Trophoblast cell (in vitro differentiated cells and primary cell): ENCODE measurements around the gene MIEF1.

Source experiments
- DNase-seq, 2 donors: peaks; one replicate each; pipeline ENCODE4 v3.0.0-alpha.2; 2016
- H2AFZ ChIP-seq: 2 replicates; pipeline ENCODE4 v1.6.1; 2013; ENCODE audit warnings: low read length, moderate library complexity, mild to moderate bottlenecking; ENCODE audit not compliant: insufficient read depth, poor library complexity
- H2AK5ac ChIP-seq: 2 replicates; pipeline ENCODE4 v1.6.1; 2013; ENCODE audit warnings: mild to moderate bottlenecking, low read length
- H2BK120ac ChIP-seq: 2 replicates; pipeline ENCODE4 v1.6.1; 2013; ENCODE audit warnings: low read length, mild to moderate bottlenecking, moderate library complexity; ENCODE audit not compliant: insufficient read depth, poor library complexity
- H2BK12ac ChIP-seq: 2 replicates; pipeline ENCODE4 v1.6.1; 2013; ENCODE audit warnings: mild to moderate bottlenecking, low read length, moderate library complexity
- H2BK5ac ChIP-seq: 2 replicates; pipeline ENCODE4 v1.6.1; 2013; ENCODE audit warnings: low read length, low read depth, moderate library complexity, mild to moderate bottlenecking; ENCODE audit not compliant: poor library complexity
- H3K14ac ChIP-seq: 2 replicates; pipeline ENCODE4 v1.6.1; 2013; ENCODE audit warnings: mild to moderate bottlenecking, low read length
- H3K18ac ChIP-seq: 2 replicates; pipeline ENCODE4 v1.6.1; 2013; ENCODE audit warnings: mild to moderate bottlenecking, low read length
- H3K23ac ChIP-seq: 2 replicates; pipeline ENCODE4 v1.6.1; 2013; ENCODE audit warnings: low read length
- H3K27ac ChIP-seq: 2 replicates; pipeline ENCODE4 v1.5.1; 2013; ENCODE audit warnings: low read depth, mild to moderate bottlenecking, inconsistent platforms, low read length, moderate library complexity
- H3K27me3 ChIP-seq: 2 replicates; pipeline ENCODE4 v1.6.1; 2013; ENCODE audit warnings: inconsistent platforms, mild to moderate bottlenecking, low read length, moderate library complexity; ENCODE audit not compliant: insufficient read depth
- H3K36me3 ChIP-seq, 2 experiments: 1 replicate in 1 of 2; 2 replicates in 1 of 2; pipeline ENCODE4 v1.6.1; 2013; ENCODE audit warnings: low read length in 2 of 2, mild to moderate bottlenecking in 2 of 2, moderate library complexity in 1 of 2; ENCODE audit not compliant: insufficient read depth in 2 of 2, control insufficient read depth in 1 of 2
- H3K4ac ChIP-seq: 2 replicates; pipeline ENCODE4 v1.6.1; 2013; ENCODE audit warnings: low read depth, mild to moderate bottlenecking, low read length, moderate library complexity
- H3K4me1 ChIP-seq, 2 experiments: 1 replicate in 1 of 2; 2 replicates in 1 of 2; pipeline ENCODE4 v1.6.1; 2013; ENCODE audit warnings: low read length in 2 of 2, mild to moderate bottlenecking in 2 of 2, moderate library complexity in 1 of 2; ENCODE audit not compliant: insufficient read depth in 2 of 2, control insufficient read depth in 1 of 2
- H3K4me2 ChIP-seq: 2 replicates; pipeline ENCODE4 v1.6.1; 2013; ENCODE audit warnings: inconsistent platforms, mild to moderate bottlenecking, low read length, moderate library complexity
- H3K4me3 ChIP-seq: 2 replicates; pipeline ENCODE4 v1.5.1; 2013; ENCODE audit warnings: mild to moderate bottlenecking, low read depth, low read length, inconsistent platforms
- H3K79me1 ChIP-seq: one replicate; pipeline ENCODE4 v1.6.1; 2013; ENCODE audit warnings: low read length
- H3K79me2 ChIP-seq: 2 replicates; pipeline ENCODE4 v1.6.1; 2013; ENCODE audit warnings: low read length, mild to moderate bottlenecking; ENCODE audit not compliant: control insufficient read depth, insufficient read depth, poor library complexity
- H3K9ac ChIP-seq: 2 replicates; pipeline ENCODE4 v1.6.1; 2013; ENCODE audit warnings: mild to moderate bottlenecking, low read length
- H3K9me3 ChIP-seq: 2 replicates; pipeline ENCODE4 v1.6.1; 2013; ENCODE audit warnings: low read depth, mild to moderate bottlenecking, control low read depth, inconsistent platforms, low read length; ENCODE audit not compliant: insufficient read depth
- H4K12ac ChIP-seq: 2 replicates; pipeline ENCODE4 v1.6.1; 2013; ENCODE audit warnings: low read depth, mild to moderate bottlenecking, low read length, moderate library complexity
- H4K8ac ChIP-seq: 2 replicates; pipeline ENCODE4 v1.6.1; 2013; ENCODE audit warnings: low read depth, mild to moderate bottlenecking, low read length, moderate library complexity
- H4K91ac ChIP-seq: one replicate; pipeline ENCODE4 v1.6.1; 2013; ENCODE audit warnings: low read depth, mild to moderate bottlenecking, low read length, moderate library complexity
- WGBS: extraction: QIAGEN DNeasy Blood & Tissue Kit; methylation state at CpG from one replicate; pipeline ENCODE4 v1.1.7; 2013; ENCODE audit warnings: missing lambda C conversion rate; ENCODE audit not compliant: insufficient read length, insufficient coverage; ENCODE audit errors: extremely low coverage; 5-methylcytosine and 5-hydroxymethylcytosine counted together

MIEF1 gene

DNA sequence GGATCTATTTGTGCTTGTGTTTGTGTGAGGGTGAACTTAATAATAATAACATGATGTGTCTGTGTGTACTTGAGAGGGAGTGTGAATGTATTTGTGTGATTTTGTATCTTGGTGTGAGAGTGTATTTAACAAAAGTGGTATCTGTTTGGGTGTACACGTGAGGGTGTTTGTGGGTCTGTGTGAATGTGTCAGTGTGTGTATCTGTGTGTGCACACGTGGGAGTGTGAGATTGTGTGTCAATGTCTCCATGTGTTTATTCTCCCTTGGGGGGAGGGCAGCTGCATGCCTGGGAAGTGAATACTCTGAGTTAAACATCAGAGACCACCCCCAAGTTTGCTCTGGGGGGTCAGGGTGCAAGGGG is 45.5 kb downstream of the MIEF1 start:
- no peak overlapping the region for H3K27ac ChIP-seq
- no peak overlapping the region for H3K14ac ChIP-seq
- H3K4ac ChIP-seq, result no peak overlapping the region
- H2AK5ac ChIP-seq, result no peak overlapping the region
- no peak overlapping the region for H4K12ac ChIP-seq
- no peaks in the 10 kb centered on the region for H3K9me3 ChIP-seq
- H2BK120ac ChIP-seq, result no peak overlapping the region
- no peak overlapping the region for H3K4me2 ChIP-seq
- H2BK5ac ChIP-seq, result no peak overlapping the region
- H3K4me3 ChIP-seq, result no peak overlapping the region
- no peak overlapping the region for H3K9ac ChIP-seq
- H3K79me1 ChIP-seq, result no peaks in the 10 kb centered on the region
- no peaks in the 10 kb centered on the region for H3K79me2 ChIP-seq
- no peaks in the 10 kb centered on the region for H3K27me3 ChIP-seq
- no peaks in the 10 kb centered on the region for H3K4me1 ChIP-seq
- H3K18ac ChIP-seq, result no peak overlapping the region
- H3K23ac ChIP-seq, result no peak overlapping the region
- no peak overlapping the region for H4K8ac ChIP-seq
- no peak overlapping the region for H2AFZ ChIP-seq
- H4K91ac ChIP-seq, result no peak overlapping the region
- H3K36me3 ChIP-seq, result no peaks in the 10 kb centered on the region
- H2BK12ac ChIP-seq, result no peak overlapping the region
- DNase-seq, result no peak
- no CpG with 5 or more reads among the region's 2 CpGs for WGBS

DNA sequence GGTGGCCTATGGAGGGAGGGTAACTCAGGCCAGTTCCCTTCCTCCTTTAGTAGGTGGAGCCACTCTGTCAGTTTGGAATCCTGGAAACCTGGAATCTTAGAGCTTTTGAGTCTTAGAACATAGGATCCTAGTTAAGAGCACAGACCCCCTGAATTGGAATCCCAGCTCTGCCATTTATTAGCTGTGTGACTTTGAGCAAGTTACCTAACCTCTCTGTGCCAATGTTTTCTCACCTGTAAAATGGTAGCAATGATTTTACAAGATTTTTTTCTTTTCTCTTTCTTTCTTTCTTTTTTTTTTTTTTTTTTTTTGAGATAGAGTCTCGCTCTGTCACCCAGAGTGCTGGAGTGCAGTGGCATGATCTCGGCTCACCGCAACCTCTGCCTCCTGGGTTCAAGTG is 51.3 kb downstream of the MIEF1 start:
- Histone ChIP-seq H3K27ac (no peak overlapping the region), H2BK12ac (no peak overlapping the region), H4K8ac (no peak overlapping the region), H3K27me3 (peaks cover 25% of the 10 kb centered on the region), H2AK5ac (no peak overlapping the region), H3K36me3 (no peaks in the 10 kb centered on the region), H3K18ac (no peak overlapping the region), H2AFZ (no peak overlapping the region), H2BK5ac (no peak overlapping the region), H3K23ac (no peak overlapping the region), H4K12ac (no peak overlapping the region), H4K91ac (no peak overlapping the region), H3K9me3 (no peaks in the 10 kb centered on the region), H3K14ac (no peak overlapping the region), H3K4ac (no peak overlapping the region), H3K4me3 (no peak overlapping the region), H3K9ac (no peak overlapping the region), H3K4me2 (no peak overlapping the region), H2BK120ac (no peak overlapping the region), H3K4me1 (no peaks in the 10 kb centered on the region), H3K79me1 (no peaks in the 10 kb centered on the region), H3K79me2 (no peaks in the 10 kb centered on the region)
- DNase-seq, result no peak
- no CpG with 5 or more reads among the region's 3 CpGs for WGBS

DNA sequence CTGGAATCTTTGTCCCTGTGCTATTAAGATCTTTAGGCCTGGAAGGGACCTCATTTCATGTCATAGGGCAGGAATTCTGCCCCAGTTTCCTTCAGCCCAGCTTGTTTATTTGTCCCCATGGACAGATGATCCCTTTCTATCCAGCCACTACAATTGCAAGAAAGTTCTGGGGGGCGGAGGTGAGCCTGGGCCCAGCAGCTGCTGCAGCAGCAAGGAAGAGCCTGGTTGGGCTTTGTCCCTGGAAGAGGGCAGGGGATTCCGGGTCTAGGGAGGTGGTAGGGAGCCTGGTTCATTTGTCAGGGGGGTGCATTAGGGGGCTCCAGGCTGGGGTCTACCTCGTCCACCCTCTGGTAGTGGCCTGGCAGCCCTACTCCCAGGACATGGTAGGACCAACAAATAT is 52.1 kb downstream of the MIEF1 start:
- no peak overlapping the region for H3K4me2 ChIP-seq
- no peak overlapping the region for H3K9ac ChIP-seq
- no peak overlapping the region for H2BK5ac ChIP-seq
- H3K79me2 ChIP-seq, result no peaks in the 10 kb centered on the region
- no peak overlapping the region for H4K8ac ChIP-seq
- H3K4me3 ChIP-seq, result no peak overlapping the region
- peaks cover 2 to 4% of the 10 kb centered on the region in 2 experiments for H3K4me1 ChIP-seq
- peaks cover 28% of the 10 kb centered on the region for H3K27me3 ChIP-seq
- no peaks in the 10 kb centered on the region for H3K36me3 ChIP-seq
- H2BK120ac ChIP-seq, result no peak overlapping the region
- H2AFZ ChIP-seq, result no peak overlapping the region
- H4K91ac ChIP-seq, result no peak overlapping the region
- no CpG with 5 or more reads among the region's 3 CpGs for WGBS
- no peak overlapping the region for H3K18ac ChIP-seq
- H3K27ac ChIP-seq, result no peak overlapping the region
- no peak overlapping the region for H2BK12ac ChIP-seq
- H3K14ac ChIP-seq, result no peak overlapping the region
- H3K9me3 ChIP-seq, result no peaks in the 10 kb centered on the region
- H4K12ac ChIP-seq, result no peak overlapping the region
- no peaks in the 10 kb centered on the region for H3K79me1 ChIP-seq
- no peak overlapping the region for H2AK5ac ChIP-seq
- no peak overlapping the region for H3K23ac ChIP-seq
- no peak for DNase-seq
- no peak overlapping the region for H3K4ac ChIP-seq

DNA sequence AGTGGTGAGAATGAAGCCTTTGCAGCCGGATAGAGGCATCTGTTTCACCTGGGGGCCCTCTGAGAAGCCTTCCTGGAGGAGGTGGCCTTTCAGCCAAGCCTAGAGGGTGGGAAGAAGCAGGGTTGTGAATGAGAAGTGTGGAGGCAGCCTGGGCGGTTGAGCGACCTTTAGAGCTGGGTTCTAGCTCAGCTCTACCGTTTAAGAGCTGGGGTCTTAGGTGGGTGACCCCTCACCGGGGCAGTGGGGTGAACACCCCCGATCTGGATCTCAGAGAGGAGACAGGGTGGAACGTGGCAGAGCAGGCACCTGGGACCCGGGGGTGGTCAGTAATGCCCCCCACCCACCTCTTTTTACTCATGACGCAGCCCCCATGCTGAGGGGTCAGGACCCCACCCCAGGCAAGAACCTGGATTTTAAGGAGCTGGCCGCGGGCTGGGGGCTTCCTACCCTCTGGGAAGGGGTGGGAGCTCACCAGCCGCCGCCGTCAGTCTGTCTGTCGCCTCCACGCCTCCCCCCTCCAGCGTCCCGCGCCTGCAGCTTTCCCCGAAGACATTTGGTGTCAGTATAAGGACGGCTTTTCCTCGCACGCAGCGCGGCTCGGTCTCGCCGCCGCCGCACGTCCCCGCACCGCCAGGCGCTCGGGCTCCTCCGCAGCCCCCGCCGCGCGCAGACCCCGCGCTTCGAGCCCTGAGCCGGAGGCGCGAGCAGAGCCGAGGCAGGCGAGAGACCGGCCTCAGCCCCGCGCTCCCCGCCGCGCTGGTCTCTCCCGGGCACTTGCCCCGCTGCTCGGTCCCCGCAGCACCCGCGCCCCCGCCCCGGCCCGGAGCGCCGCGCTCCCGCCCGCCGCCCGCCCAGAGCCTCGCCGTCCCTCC is 55.1 kb downstream of the MIEF1 start:
- no peak for DNase-seq
- Histone ChIP-seq H3K36me3 (no peaks in the 10 kb centered on the region), H2BK120ac (no peak overlapping the region), H2AFZ (peak overlapping the region; percentile 52), H3K14ac (no peak overlapping the region), H3K4ac (no peak overlapping the region), H3K18ac (no peak overlapping the region), H3K79me1 (no peaks in the 10 kb centered on the region), H3K9me3 (no peaks in the 10 kb centered on the region), H3K27me3 (peaks cover 28% of the 10 kb centered on the region), H2AK5ac (no peak overlapping the region), H4K91ac (no peak overlapping the region), H3K4me3 (no peak overlapping the region), H4K8ac (no peak overlapping the region), H3K79me2 (no peaks in the 10 kb centered on the region), H3K27ac (no peak overlapping the region), H3K4me2 (peak overlapping the region; percentile 63), H4K12ac (no peak overlapping the region), H3K9ac (no peak overlapping the region), H2BK12ac (no peak overlapping the region), H2BK5ac (no peak overlapping the region), H3K4me1 (peaks cover 9 to 11% of the 10 kb centered on the region in 2 experiments), H3K23ac (no peak overlapping the region)
- WGBS, result no CpG with 5 or more reads among the region's 72 CpGs
